NB4 (cell line): Measurements from ENCODE around the gene NPHP4.

Experiments used
- MYC ChIP-seq: IDR thresholded peaks from 2 replicates; pipeline ENCODE4 v1.6.1; 2011; ENCODE audit warnings: low read depth, low read length
- POLR2A ChIP-seq: IDR thresholded peaks from 2 replicates; pipeline ENCODE4 v1.6.1; 2011; ENCODE audit warnings: mild to moderate bottlenecking; ENCODE audit not compliant: insufficient read length; ENCODE audit errors: extremely low read depth
- TF ChIP-seq, protein P1 (sequence below): IDR thresholded peaks from one replicate; pipeline ENCODE4 v1.5.1; 2012; ENCODE audit warnings: low read depth, low read length
- TF ChIP-seq, protein P2 (sequence below): IDR thresholded peaks from 2 replicates; pipeline ENCODE4 v1.6.1; 2011; ENCODE audit warnings: low read depth, low read length

DNA sequence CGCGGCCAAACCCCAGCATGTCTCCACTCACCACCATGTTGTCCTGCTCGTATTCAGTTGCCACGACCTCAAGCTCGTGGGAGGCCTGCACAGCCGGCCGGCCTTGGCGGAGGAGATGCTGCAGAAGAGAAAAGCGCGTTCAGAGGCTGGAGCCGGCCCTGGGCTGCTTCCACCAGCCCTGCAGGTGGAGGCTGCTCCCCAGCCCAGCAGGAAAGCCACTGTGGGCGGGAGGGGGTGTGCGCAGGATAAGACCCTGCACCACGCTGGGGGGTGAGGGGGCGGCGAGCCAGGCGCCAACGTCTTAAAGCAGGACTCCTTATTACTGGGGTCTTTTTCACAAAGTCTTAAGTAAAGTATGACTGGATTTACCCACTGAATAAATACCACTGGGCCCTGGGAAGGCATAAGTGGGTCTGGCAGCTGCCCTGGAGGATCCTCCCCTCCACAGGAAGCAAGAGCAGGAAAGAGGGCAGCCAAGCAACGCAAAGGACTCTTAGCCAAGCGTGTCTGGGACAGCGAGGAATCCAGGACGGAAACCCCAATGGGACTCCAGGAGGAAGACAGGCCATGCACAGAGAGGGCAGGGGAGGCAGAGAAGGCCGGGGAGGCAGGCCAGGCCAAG lies 104.8 kb downstream of the NPHP4 start:
- TF ChIP-seq, protein P1, sequence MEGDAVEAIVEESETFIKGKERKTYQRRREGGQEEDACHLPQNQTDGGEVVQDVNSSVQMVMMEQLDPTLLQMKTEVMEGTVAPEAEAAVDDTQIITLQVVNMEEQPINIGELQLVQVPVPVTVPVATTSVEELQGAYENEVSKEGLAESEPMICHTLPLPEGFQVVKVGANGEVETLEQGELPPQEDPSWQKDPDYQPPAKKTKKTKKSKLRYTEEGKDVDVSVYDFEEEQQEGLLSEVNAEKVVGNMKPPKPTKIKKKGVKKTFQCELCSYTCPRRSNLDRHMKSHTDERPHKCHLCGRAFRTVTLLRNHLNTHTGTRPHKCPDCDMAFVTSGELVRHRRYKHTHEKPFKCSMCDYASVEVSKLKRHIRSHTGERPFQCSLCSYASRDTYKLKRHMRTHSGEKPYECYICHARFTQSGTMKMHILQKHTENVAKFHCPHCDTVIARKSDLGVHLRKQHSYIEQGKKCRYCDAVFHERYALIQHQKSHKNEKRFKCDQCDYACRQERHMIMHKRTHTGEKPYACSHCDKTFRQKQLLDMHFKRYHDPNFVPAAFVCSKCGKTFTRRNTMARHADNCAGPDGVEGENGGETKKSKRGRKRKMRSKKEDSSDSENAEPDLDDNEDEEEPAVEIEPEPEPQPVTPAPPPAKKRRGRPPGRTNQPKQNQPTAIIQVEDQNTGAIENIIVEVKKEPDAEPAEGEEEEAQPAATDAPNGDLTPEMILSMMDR: no peak
- TF ChIP-seq POLR2A (no peak), MYC (no peak)
- TF ChIP-seq, protein P2, sequence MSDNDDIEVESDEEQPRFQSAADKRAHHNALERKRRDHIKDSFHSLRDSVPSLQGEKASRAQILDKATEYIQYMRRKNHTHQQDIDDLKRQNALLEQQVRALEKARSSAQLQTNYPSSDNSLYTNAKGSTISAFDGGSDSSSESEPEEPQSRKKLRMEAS: no peak
